ENCODE results near the gene STX18.
A peak's percentile ranks its signal among the peaks of the same experiment; 100 is the strongest.

DNA sequence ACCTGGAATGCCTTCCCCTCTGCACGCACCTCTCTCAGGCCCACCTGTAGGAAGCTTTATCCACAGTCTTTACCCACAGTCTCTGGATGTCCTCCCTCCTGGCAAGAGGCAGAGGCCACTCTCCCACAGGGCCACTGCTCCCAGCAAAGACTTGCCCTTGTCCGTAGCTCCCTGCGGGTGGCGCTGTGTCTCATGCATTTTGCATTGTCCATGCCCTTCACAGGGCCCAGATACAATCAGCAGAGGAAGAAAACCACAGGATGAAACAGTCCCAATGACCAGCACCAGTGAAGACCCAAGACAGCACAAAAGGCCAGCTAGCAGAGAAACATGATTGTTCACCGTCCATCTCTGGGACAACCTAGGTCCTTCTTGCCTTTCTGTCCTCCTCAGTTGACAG lies 157.0 kb downstream of the STX18 start:
- TF ChIP-seq, protein P1, sequence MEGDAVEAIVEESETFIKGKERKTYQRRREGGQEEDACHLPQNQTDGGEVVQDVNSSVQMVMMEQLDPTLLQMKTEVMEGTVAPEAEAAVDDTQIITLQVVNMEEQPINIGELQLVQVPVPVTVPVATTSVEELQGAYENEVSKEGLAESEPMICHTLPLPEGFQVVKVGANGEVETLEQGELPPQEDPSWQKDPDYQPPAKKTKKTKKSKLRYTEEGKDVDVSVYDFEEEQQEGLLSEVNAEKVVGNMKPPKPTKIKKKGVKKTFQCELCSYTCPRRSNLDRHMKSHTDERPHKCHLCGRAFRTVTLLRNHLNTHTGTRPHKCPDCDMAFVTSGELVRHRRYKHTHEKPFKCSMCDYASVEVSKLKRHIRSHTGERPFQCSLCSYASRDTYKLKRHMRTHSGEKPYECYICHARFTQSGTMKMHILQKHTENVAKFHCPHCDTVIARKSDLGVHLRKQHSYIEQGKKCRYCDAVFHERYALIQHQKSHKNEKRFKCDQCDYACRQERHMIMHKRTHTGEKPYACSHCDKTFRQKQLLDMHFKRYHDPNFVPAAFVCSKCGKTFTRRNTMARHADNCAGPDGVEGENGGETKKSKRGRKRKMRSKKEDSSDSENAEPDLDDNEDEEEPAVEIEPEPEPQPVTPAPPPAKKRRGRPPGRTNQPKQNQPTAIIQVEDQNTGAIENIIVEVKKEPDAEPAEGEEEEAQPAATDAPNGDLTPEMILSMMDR (IDR thresholded peaks at IDR 0.05), result peak in 1 of 4 donors; percentile 9
- no peak for TF ChIP-seq POLR2A (IDR thresholded peaks at IDR 0.05)

Measured in right lobe of liver (tissue), 4 donors.